NCI-H526 (cell line): ENCODE measurements around the gene SLC28A3.

Source experiments
- DNase-seq, 2 experiments: peaks; one replicate each; lab custom pipeline; 2025; lab: John Stamatoyannopoulos, UW

SLC28A3 gene

GRCh38 chr9:84339503-84339902, 1.1 kb downstream of the SLC28A3 start:
- DNase-seq: no peak

GRCh38 chr9:84338792-84339191, 1.8 kb downstream of the SLC28A3 start:
- DNase-seq: no peak

GRCh38 chr9:84337252-84337651, 3.3 kb downstream of the SLC28A3 start:
- no peak for DNase-seq

- DNase-seq: no peak
Observed at GRCh38 chr9:84331119-84331809, 9.3 kb downstream of the SLC28A3 start.

GRCh38 chr9:84330246-84330645, 10.3 kb downstream of the SLC28A3 start:
- DNase-seq: no peak

GRCh38 chr9:84327184-84327583, 13.4 kb downstream of the SLC28A3 start:
- no peak for DNase-seq

- DNase-seq: no peak
Observed at GRCh38 chr9:84325347-84325973, 15.1 kb downstream of the SLC28A3 start.

- no peak for DNase-seq
Observed at GRCh38 chr9:84324811-84325210, 15.7 kb downstream of the SLC28A3 start.

- no peak for DNase-seq
Observed at GRCh38 chr9:84323858-84324257, 16.7 kb downstream of the SLC28A3 start.

GRCh38 chr9:84322828-84323227, 17.7 kb downstream of the SLC28A3 start:
- DNase-seq: no peak

- DNase-seq: no peak
Observed at GRCh38 chr9:84320231-84320630, 20.3 kb downstream of the SLC28A3 start.

GRCh38 chr9:84319632-84320031, 20.9 kb downstream of the SLC28A3 start:
- no peak for DNase-seq

GRCh38 chr9:84318981-84319380, 21.6 kb downstream of the SLC28A3 start:
- DNase-seq: no peak

GRCh38 chr9:84317563-84317962, 23.0 kb downstream of the SLC28A3 start:
- DNase-seq: peak in 1 of 2 experiments; percentile 3

- DNase-seq: peak in 1 of 2 experiments; percentile 58
Observed at GRCh38 chr9:84315278-84315877, 25.2 kb downstream of the SLC28A3 start.

- DNase-seq: no peak
Observed at GRCh38 chr9:84314306-84314705, 26.3 kb downstream of the SLC28A3 start.

GRCh38 chr9:84310883-84311282, 29.7 kb downstream of the SLC28A3 start:
- DNase-seq: no peak

GRCh38 chr9:84305497-84306131, 34.9 kb downstream of the SLC28A3 start:
- DNase-seq: no peak

- DNase-seq: no peak
Observed at GRCh38 chr9:84304166-84304565, 36.4 kb downstream of the SLC28A3 start.

GRCh38 chr9:84303061-84303460, 37.5 kb downstream of the SLC28A3 start:
- DNase-seq: no peak

- no peak for DNase-seq
Observed at GRCh38 chr9:84301851-84302250, 38.7 kb downstream of the SLC28A3 start.

- DNase-seq: no peak
Observed at GRCh38 chr9:84300271-84300670, 40.3 kb downstream of the SLC28A3 start.
